ENCODE data around the gene ENTPD8. TPM values are rescaled to one million over a fixed set of nuclear protein-coding genes. Genes with fewer than 3 reads are reported as not detected.

The ENTPD8 gene
- total and polyA plus RNA-seq, 2 of the 13 experiments (the other 11 are each of a cell fraction or from before 2014, with no cell fraction given), result 0.26 to 0.44 TPM

GRCh38 chr9:137462986-137463930, 22.1 kb upstream of the ENTPD8 start (continued):
- TF ChIP-seq KLF12 (CRISPR knock-in tag; IDR thresholded peaks at IDR 0.05; ENCODE audit: borderline replicate concordance) (peak; percentile 88; the same call in 1 of the 2 replicates), MXD4 (CRISPR knock-in tag; IDR thresholded peaks at IDR 0.05) (0 out of 2 replicates have a peak, but pooled peaks have one; percentile 33), ATF1 (CRISPR knock-in tag; IDR thresholded peaks at IDR 0.05) (0 out of 2 replicates have a peak, but pooled peaks have one; percentile 42), ZNF121 (CRISPR knock-in tag; IDR thresholded peaks at IDR 0.05) (no peak), ZNF839 (CRISPR knock-in tag; IDR thresholded peaks at IDR 0.05; ENCODE audit: borderline replicate concordance) (no peak), AHDC1 (CRISPR knock-in tag; IDR thresholded peaks at IDR 0.05; ENCODE audit: borderline replicate concordance) (peak; percentile 64; the same call in 1 of the 2 replicates), ZNF616 (CRISPR knock-in tag; IDR thresholded peaks at IDR 0.05; ENCODE audit: low read depth) (0 out of 2 replicates have a peak, but pooled peaks have one; percentile 64), PHF5A (CRISPR knock-in tag; IDR thresholded peaks at IDR 0.05; ENCODE audit: low read depth, unreplicated experiment) (no peak), PHF21A (CRISPR knock-in tag; IDR thresholded peaks at IDR 0.05) (peak; percentile 85), NFE2L1 (CRISPR knock-in tag; IDR thresholded peaks at IDR 0.05; ENCODE audit: borderline replicate concordance) (no peak), SYNCRIP (IDR thresholded peaks at IDR 0.05; ENCODE audit: insufficient read depth, low read depth, low read length) (no peak), ZGPAT (CRISPR knock-in tag; IDR thresholded peaks at IDR 0.05) (peak; percentile 26; the same call in 1 of the 2 replicates), ARID4A (CRISPR knock-in tag; IDR thresholded peaks at IDR 0.05; ENCODE audit: borderline replicate concordance) (peak; percentile 47; the same call in 1 of the 2 replicates), CHD2 (IDR thresholded peaks at IDR 0.05; ENCODE audit: low read depth, low read length) (no peak), KAT2B (IDR thresholded peaks at IDR 0.05; ENCODE audit: borderline replicate concordance, low read depth, low read length) (no peak)
